COLO668 (cell line): ENCODE results near the gene PML.
"Not testable (repeated sequence)": the region's sequence is repeated elsewhere in the genome, so short reads cannot be mapped to it uniquely, and the experiment has no call there.

Source experiments
- DNase-seq: peaks from one replicate; lab custom pipeline; 2025; ENCODE audit not compliant: unreplicated experiment; lab: John Stamatoyannopoulos, UW

PML gene

GRCh38 chr15:74053941-74054529, 59.5 kb downstream of the PML start:
- peak; percentile 54 for DNase-seq

- no peak for DNase-seq
Observed at GRCh38 chr15:74055804-74056203, 61.3 kb downstream of the PML start.

GRCh38 chr15:74056330-74056729, 61.8 kb downstream of the PML start:
- not testable (repeated sequence) for DNase-seq

- DNase-seq = not testable (repeated sequence)
Observed at GRCh38 chr15:74059050-74059833, 64.7 kb downstream of the PML start.

- DNase-seq = no peak
Observed at GRCh38 chr15:74060251-74060650, 65.7 kb downstream of the PML start.

GRCh38 chr15:74062236-74062635, 67.7 kb downstream of the PML start:
- DNase-seq = no peak

- DNase-seq = no peak
Observed at GRCh38 chr15:74062671-74063070, 68.2 kb downstream of the PML start.

GRCh38 chr15:74063425-74064146, 69.1 kb downstream of the PML start:
- DNase-seq = not testable (repeated sequence)

- DNase-seq = not testable (repeated sequence)
Observed at GRCh38 chr15:74064183-74064582, 69.7 kb downstream of the PML start.

GRCh38 chr15:74064822-74065221, 70.3 kb downstream of the PML start:
- DNase-seq = not testable (repeated sequence)

GRCh38 chr15:74065684-74066411, 71.3 kb downstream of the PML start:
- not testable (repeated sequence) for DNase-seq

- not testable (repeated sequence) for DNase-seq
Observed at GRCh38 chr15:74071645-74072044, 77.1 kb downstream of the PML start.

- not testable (repeated sequence) for DNase-seq
Observed at GRCh38 chr15:74072132-74072531, 77.6 kb downstream of the PML start.

- DNase-seq = not testable (repeated sequence)
Observed at GRCh38 chr15:74072614-74073337, 78.3 kb downstream of the PML start.

GRCh38 chr15:74075781-74076180, 81.3 kb downstream of the PML start:
- DNase-seq = not testable (repeated sequence)

GRCh38 chr15:74082450-74082849, 87.9 kb downstream of the PML start, which contains the start of gene GOLGA6A:
GOLGA6A (minus strand) TSS chr15:74082550; CDS start chr15:74082509, 41 bp downstream.
- DNase-seq = not testable (repeated sequence)

GRCh38 chr15:74094567-74094966, 100.1 kb downstream of the PML start:
- DNase-seq = not testable (repeated sequence)

GRCh38 chr15:74095610-74096009, 101.1 kb downstream of the PML start:
- not testable (repeated sequence) for DNase-seq

- DNase-seq = not testable (repeated sequence)
Observed at GRCh38 chr15:74096753-74097474, 102.4 kb downstream of the PML start.
